H1 (cell line): Measurements from ENCODE around the gene BRI3BP. TPM values are rescaled to one million over a fixed set of nuclear protein-coding genes. Genes with fewer than 3 reads are reported as not detected.

Experiments
- CTCF ChIA-PET: fragments of 300-600 bp; sonication (Branson Sonifier 250); formaldehyde crosslinking; loops from one replicate; lab custom pipeline; 2021; ENCODE audit not compliant: partially characterized antibody; lab: Charles Lee
- POLR2A ChIA-PET: fragments of 300-600 bp; sonication (Branson Sonifier 250); formaldehyde crosslinking; loops from one replicate; lab custom pipeline; 2021; ENCODE audit warnings: inconsistent platforms; ENCODE audit not compliant: partially characterized antibody; lab: Charles Lee
- DNase-seq, 2 experiments: peaks; one replicate each; pipeline versions ENCODE4 v3.0.0 to v3.0.0-alpha.2; 2010 to 2022; ENCODE audit warnings: low spot score in 2 of 2, low read depth in 1 of 2, mixed read lengths in 1 of 2
- FAIRE-seq: peaks from 2 replicates; lab custom pipeline; 2011; peaks lifted over from hg19 to GRCh38; lab: Jason Lieb, UNC
- H2AFZ ChIP-seq: 2 replicates; pipeline ENCODE4 v1.8.1; 2012; ENCODE audit warnings: low read length, inconsistent platforms
- H2AK5ac ChIP-seq: 2 replicates; pipeline ENCODE4 v1.6.1; 2013; ENCODE audit warnings: low read depth, low read length
- H2BK120ac ChIP-seq: replicated peaks from 2 replicates; pipeline ENCODE3; 2013; ENCODE audit warnings: low read depth, low read length, inconsistent platforms
- H2BK12ac ChIP-seq: 2 replicates; pipeline ENCODE4 v1.6.1; 2013; ENCODE audit warnings: low read depth, low read length
- H2BK15ac ChIP-seq: 2 replicates; pipeline ENCODE4 v1.6.1; 2013; ENCODE audit warnings: low read length
- H2BK20ac ChIP-seq: 2 replicates; pipeline ENCODE4 v1.6.1; 2013; ENCODE audit warnings: low read length
- H2BK5ac ChIP-seq: 2 replicates; pipeline ENCODE4 v1.6.1; 2013; ENCODE audit warnings: low read depth, low read length
- H3K14ac ChIP-seq: 2 replicates; pipeline ENCODE4 v1.6.1; 2013; ENCODE audit warnings: inconsistent platforms; ENCODE audit not compliant: insufficient read length
- H3K18ac ChIP-seq: 2 replicates; pipeline ENCODE4 v1.6.1; 2013; ENCODE audit warnings: low read length; ENCODE audit errors: extremely low read depth
- H3K23ac ChIP-seq: 2 replicates; pipeline ENCODE4 v1.6.1; 2013; ENCODE audit warnings: inconsistent platforms; ENCODE audit not compliant: insufficient read length
- H3K23me2 ChIP-seq: 2 replicates; pipeline ENCODE4 v1.6.1; 2013; ENCODE audit warnings: low read depth, low read length
- H3K27ac ChIP-seq: 2 replicates; pipeline ENCODE4 v1.6.1; 2011; ENCODE audit warnings: low read depth, low read length, inconsistent platforms
- H3K27me3 ChIP-seq, 4 experiments: replicated peaks in 1 of 4; 1 replicate in 1 of 4; 2 replicates in 3 of 4; pipeline versions ENCODE4 v1.6.1 to v1.8.1; 2011 to 2013; ENCODE audit warnings: low read length in 3 of 4, mild to moderate bottlenecking in 3 of 4, inconsistent platforms in 2 of 4, mixed read lengths in 2 of 4, moderate library complexity in 1 of 4; ENCODE audit not compliant: control insufficient read depth in 3 of 4, insufficient read depth in 3 of 4; ENCODE audit errors: extremely low read depth in 1 of 4
- H3K36me3 ChIP-seq, 4 experiments: 2 replicates each; pipeline versions ENCODE4 v1.6.1 to v1.8.1; 2011 to 2013; ENCODE audit warnings: mild to moderate bottlenecking in 4 of 4, low read length in 3 of 4, moderate library complexity in 2 of 4, control low read depth in 1 of 4, inconsistent platforms in 1 of 4; ENCODE audit not compliant: insufficient read depth in 4 of 4, control insufficient read depth in 2 of 4
- H3K4ac ChIP-seq: replicated peaks from 2 replicates; pipeline ENCODE3; 2013; ENCODE audit warnings: low read length, low read depth, mixed read lengths, inconsistent platforms; ENCODE audit not compliant: insufficient read length
- H3K4me1 ChIP-seq, 4 experiments: replicated peaks in 1 of 4; 1 replicate in 1 of 4; 2 replicates in 3 of 4; pipeline versions ENCODE4 v1.6.1 to v1.8.1; 2011 to 2013; ENCODE audit warnings: low read length in 3 of 4, inconsistent platforms in 2 of 4, mixed read lengths in 1 of 4; ENCODE audit not compliant: insufficient read depth in 4 of 4, control insufficient read depth in 3 of 4
- H3K4me2 ChIP-seq, 2 experiments: 2 replicates each; pipeline versions ENCODE4 v1.6.1 to v1.8.1; 2011 to 2013; ENCODE audit warnings: low read depth in 2 of 2, low read length in 2 of 2, control low read depth in 1 of 2, inconsistent platforms in 1 of 2, mild to moderate bottlenecking in 1 of 2; ENCODE audit not compliant: insufficient read depth in 1 of 2
- H3K4me3 ChIP-seq, 4 experiments: fragments of 200-600, 300-600 bp in 1 of 4; sonication (generic), shearing (Covaris generic), sonication (Bioruptor Twin) in 1 of 4; 2 replicates each; pipeline versions ENCODE4 v1.5.1 to v1.8.1; 2011 to 2016; ENCODE audit warnings: low read length in 4 of 4, low read depth in 3 of 4, control low read depth in 2 of 4, inconsistent platforms in 2 of 4, mild to moderate bottlenecking in 2 of 4, mixed read lengths in 1 of 4, moderate library complexity in 1 of 4; ENCODE audit not compliant: insufficient read depth in 2 of 4; ENCODE audit errors: extremely low read depth in 1 of 4
- H3K56ac ChIP-seq: replicated peaks from 2 replicates; pipeline ENCODE3; 2013; ENCODE audit warnings: low read depth, mild to moderate bottlenecking, mixed read lengths, low read length, inconsistent platforms; ENCODE audit not compliant: insufficient read length
- H3K79me1 ChIP-seq: 2 replicates; pipeline ENCODE4 v1.6.1; 2013; ENCODE audit warnings: low read depth, low read length, control low read depth
- H3K79me2 ChIP-seq, 2 experiments: 2 replicates each; pipeline versions ENCODE4 v1.6.1 to v1.8.1; 2012 to 2013; ENCODE audit warnings: low read length in 2 of 2, mild to moderate bottlenecking in 2 of 2, inconsistent platforms in 1 of 2; ENCODE audit not compliant: insufficient read depth in 2 of 2, control insufficient read depth in 1 of 2
- H3K9ac ChIP-seq, 4 experiments: replicated peaks in 1 of 4; 1 replicate in 1 of 4; 2 replicates in 3 of 4; pipeline versions ENCODE4 v1.6.1 to v1.8.1; 2011 to 2013; ENCODE audit warnings: low read depth in 3 of 4, low read length in 3 of 4, control low read depth in 2 of 4, mild to moderate bottlenecking in 2 of 4, moderate library complexity in 2 of 4, inconsistent platforms in 1 of 4; ENCODE audit errors: extremely low read depth in 1 of 4
- H3K9me3 ChIP-seq, 2 experiments: 2 replicates each; pipeline versions ENCODE4 v1.6.1 to v1.8.1; 2012 to 2013; ENCODE audit warnings: mild to moderate bottlenecking in 2 of 2, moderate library complexity in 2 of 2, control low read depth in 1 of 2, inconsistent platforms in 1 of 2, low read depth in 1 of 2, low read length in 1 of 2, mixed read lengths in 1 of 2; ENCODE audit not compliant: insufficient read depth in 2 of 2
- H4K20me1 ChIP-seq, 2 experiments: replicated peaks in 1 of 2; 2 replicates each; pipeline versions ENCODE3 to v1.8.1; 2011 to 2013; ENCODE audit warnings: inconsistent platforms in 2 of 2, low read length in 2 of 2, mild to moderate bottlenecking in 1 of 2; ENCODE audit not compliant: insufficient read depth in 2 of 2, control insufficient read depth in 1 of 2
- H4K5ac ChIP-seq: 2 replicates; pipeline ENCODE4 v1.6.1; 2013; ENCODE audit warnings: low read length, low read depth, mixed read lengths, inconsistent platforms; ENCODE audit not compliant: insufficient read length
- H4K8ac ChIP-seq: 2 replicates; pipeline ENCODE4 v1.8.0; 2013; ENCODE audit warnings: mild to moderate bottlenecking, moderate library complexity, low read length, inconsistent platforms; ENCODE audit not compliant: insufficient read depth; ENCODE audit errors: extremely low read depth
- H4K91ac ChIP-seq: replicated peaks from 2 replicates; pipeline ENCODE3; 2013; ENCODE audit warnings: low read length, mixed read lengths, inconsistent platforms; ENCODE audit not compliant: insufficient read length
- EP300 ChIP-seq, 2 experiments: IDR thresholded peaks; 1 replicate in 1 of 2; 2 replicates in 1 of 2; pipeline ENCODE4 v1.6.1; 2011 to 2012; ENCODE audit warnings: low read depth in 2 of 2, low read length in 2 of 2, mild to moderate bottlenecking in 2 of 2, borderline replicate concordance in 1 of 2, inconsistent platforms in 1 of 2, moderate library complexity in 1 of 2
- EZH2 ChIP-seq: fragments of 200-600 bp; sonication (generic); IDR thresholded peaks from 2 replicates; pipeline ENCODE4 v1.7.1; 2012; ENCODE audit warnings: low read depth, mild to moderate bottlenecking, moderate library complexity, low read length, inconsistent platforms; ENCODE audit not compliant: severe bottlenecking
- JUN ChIP-seq: IDR thresholded peaks from 2 replicates; pipeline ENCODE4 v1.6.1; 2011; ENCODE audit warnings: low read depth, mild to moderate bottlenecking, improper control_type of control experiment, low read length
- KDM1A ChIP-seq: fragments of 200-600, 300-600 bp; sonication (generic); IDR thresholded peaks from 2 replicates; pipeline ENCODE4 v1.7.1; 2016; ENCODE audit warnings: mild to moderate bottlenecking, low read length, borderline replicate concordance
- POLR2AphosphoS5 ChIP-seq: IDR thresholded peaks from 2 replicates; pipeline ENCODE4 v1.6.1; 2011; ENCODE audit warnings: low read depth, low read length
- RXRA ChIP-seq: IDR thresholded peaks from 2 replicates; pipeline ENCODE4 v1.6.1; 2011; ENCODE audit warnings: low read depth, mild to moderate bottlenecking, low read length, moderate library complexity; ENCODE audit not compliant: insufficient read depth
- SIRT6 ChIP-seq: IDR thresholded peaks from one replicate; pipeline ENCODE4 v1.7.1; 2012; ENCODE audit warnings: low read length, inconsistent platforms
- SRF ChIP-seq: IDR thresholded peaks from 2 replicates; pipeline ENCODE4 v1.6.1; 2011; ENCODE audit warnings: mild to moderate bottlenecking, low read depth, low read length, moderate library complexity
- SUZ12 ChIP-seq: fragments of 200-600 bp; sonication (generic); IDR thresholded peaks from 2 replicates; pipeline ENCODE4 v1.6.1; 2012; ENCODE audit warnings: mild to moderate bottlenecking, inconsistent platforms, low read length, moderate library complexity, mixed read lengths
- USF2 ChIP-seq: IDR thresholded peaks from 2 replicates; pipeline ENCODE4 v1.6.1; 2011; ENCODE audit warnings: low read length, improper control_type of control experiment
- WGBS, 2 experiments: shearing (Covaris generic) in 1 of 2; methylation state at CpG; one replicate each; pipeline versions ENCODE4 v1.1.6 to v1.1.7; 2013 to 2015; ENCODE audit warnings: low lambda C conversion rate in 2 of 2, mixed read lengths in 2 of 2, inconsistent platforms in 1 of 2, low coverage in 1 of 2, missing lambda C conversion rate in 1 of 2; ENCODE audit not compliant: insufficient replicate concordance in 2 of 2, insufficient coverage in 1 of 2, insufficient read length in 1 of 2; ENCODE audit errors: extremely low coverage in 1 of 2, missing lambda C conversion rate in 1 of 2; 5-methylcytosine and 5-hydroxymethylcytosine counted together
- polyA plus RNA-seq, 7 experiments: library from polyadenylated mRNA; depleted of rRNA in 3 of 7; stranded (reverse) in 5 of 7; unstranded in 2 of 7; fragments of >200 nt in 5 of 7; fragments of 200-250 nt in 2 of 7; gene quantifications; 1 replicate in 5 of 7; 2 replicates in 1 of 7; 4 replicates in 1 of 7; pipeline versions ENCODE4 v1.2.1 to v1.2.3, GENCODE V29; 2011 to 2013; ENCODE audit warnings: missing spikeins in 2 of 7, mixed read lengths in 2 of 7
- total RNA-seq: library from RNA; stranded (reverse); fragmentation: NEBNext Ultra II Directional; extraction: Animal tissue kit (Norgen Biotek cat#: 25700); gene quantifications from 2 replicates; pipeline ENCODE4 v1.2.1, GENCODE V29; 2021

Gene BRI3BP
- total and polyA plus RNA-seq, 2 of the 8 experiments (the other 6 are each of a cell fraction or from before 2014, with no cell fraction given): 5.4 to 14.2 TPM

GRCh38 chr12:125053821-125054220, 60.4 kb downstream of the BRI3BP start:
- no peaks in the 10 kb centered on the region for H3K23me2 ChIP-seq
- no peaks in the 10 kb centered on the region; a peak in 1 of 7 replicates for H3K4me1 ChIP-seq
- peak overlapping the region; percentile 86 for H2AK5ac ChIP-seq
- H3K79me2 ChIP-seq: no peaks in the 10 kb centered on the region
- TF ChIP-seq KDM1A (no peak), JUN (no peak), EP300 (IDR thresholded peaks at IDR 0.05; ENCODE audit: borderline replicate concordance in 1 of 2, low read depth in 2 of 2, low read length in 2 of 2) (no peak), SUZ12 (no peak), SRF (no peak), POLR2AphosphoS5 (no peak), SIRT6 (no peak), EZH2 (no peak), RXRA (no peak), USF2 (no peak)
- no peak overlapping the region for H2BK12ac ChIP-seq
- DNase-seq (no peak), FAIRE-seq (no peak)
- CTCF ChIA-PET: interaction anchor here (0.6 to 1.6 kb wide), 3 partner anchors 11 to 226 kb away, joined by 3 to 5 read pairs (median 3); no protein-coding TSS in a partner anchor
- H3K9me3 ChIP-seq: peaks cover 3 to 8% of the 10 kb centered on the region in 2 experiments; a peak in 2 of 4 replicates
- H4K8ac ChIP-seq: no peak overlapping the region
- no peak overlapping the region for H3K23ac ChIP-seq
- no peak overlapping the region for H3K4me3 ChIP-seq
- no peaks in the 10 kb centered on the region for H3K27me3 ChIP-seq
- H3K4me2 ChIP-seq: no peak overlapping the region
- H4K20me1 ChIP-seq: no peaks in the 10 kb centered on the region
- H4K5ac ChIP-seq: no peak overlapping the region
- H3K18ac ChIP-seq: no peak overlapping the region
- H3K36me3 ChIP-seq: no peaks in the 10 kb centered on the region
- H3K14ac ChIP-seq: no peak overlapping the region
- no peak overlapping the region for H3K9ac ChIP-seq
- no peak overlapping the region for H3K4ac ChIP-seq
- no peak overlapping the region for H2BK120ac ChIP-seq
- H3K27ac ChIP-seq: no peak overlapping the region
- H2AFZ ChIP-seq: no peak overlapping the region
- POLR2A ChIA-PET: no interaction called here
- H2BK20ac ChIP-seq: no peak overlapping the region
- H4K91ac ChIP-seq: no peak overlapping the region
- no peak overlapping the region for H2BK5ac ChIP-seq
- no peak overlapping the region for H3K56ac ChIP-seq
- no peaks in the 10 kb centered on the region for H3K79me1 ChIP-seq
- no peak overlapping the region for H2BK15ac ChIP-seq
- 93% methylated on average over 8 of the region's 8 CpGs; no CpG with 5 or more reads in 1 of the 2 experiments for WGBS, 2 experiments
